Measurements from ENCODE around the gene FRMD4B. TPM values are rescaled to one million over a fixed set of nuclear protein-coding genes. Genes with fewer than 3 reads are reported as not detected.

The FRMD4B gene
- total RNA-seq, 1 donor from 2014 or later: 31.3 TPM

GRCh38 chr3:69388241-69388640, 2.4 kb upstream of the FRMD4B start:
- Histone ChIP-seq H3K27me3 (ENCODE audit: control insufficient read depth, insufficient read depth, low read length) (no peaks in the 10 kb centered on the region), H3K4me3 (ENCODE audit: low read depth, low read length) (no peak overlapping the region), H3K36me3 (ENCODE audit: control insufficient read depth, insufficient read depth, low read length) (no peaks in the 10 kb centered on the region)
- FAIRE-seq: no peak
- TF ChIP-seq CTCF (IDR thresholded peaks at IDR 0.05; ENCODE audit: insufficient read depth, low read length, severe bottlenecking): no peak
- no peak for DNase-seq (ENCODE audit: low read depth)

- Histone ChIP-seq H3K27me3 (ENCODE audit: control insufficient read depth, insufficient read depth, low read length) (no peaks in the 10 kb centered on the region), H3K4me3 (ENCODE audit: low read depth, low read length) (no peak overlapping the region), H3K36me3 (ENCODE audit: control insufficient read depth, insufficient read depth, low read length) (no peaks in the 10 kb centered on the region)
- DNase-seq (ENCODE audit: low read depth): peak; percentile 78
- FAIRE-seq: no peak
- no peak for TF ChIP-seq CTCF (IDR thresholded peaks at IDR 0.05; ENCODE audit: insufficient read depth, low read length, severe bottlenecking)
These were observed 883 bp upstream of the FRMD4B start for GRCh38 chr3:69386556-69387385.

- H3K27me3 ChIP-seq (ENCODE audit: control insufficient read depth, insufficient read depth, low read length): no peaks in the 10 kb centered on the region
- FAIRE-seq: no peak
- peak overlapping the region; percentile 52 for H3K4me3 ChIP-seq (ENCODE audit: low read depth, low read length)
- TF ChIP-seq CTCF (IDR thresholded peaks at IDR 0.05; ENCODE audit: insufficient read depth, low read length, severe bottlenecking): no peak
- DNase-seq (ENCODE audit: low read depth): no peak
- no peaks in the 10 kb centered on the region for H3K36me3 ChIP-seq (ENCODE audit: control insufficient read depth, insufficient read depth, low read length)
These were observed 665 bp downstream of the FRMD4B start for GRCh38 chr3:69385123-69385722.

- TF ChIP-seq CTCF (IDR thresholded peaks at IDR 0.05; ENCODE audit: insufficient read depth, low read length, severe bottlenecking): no peak
- Histone ChIP-seq H3K27me3 (ENCODE audit: control insufficient read depth, insufficient read depth, low read length) (no peaks in the 10 kb centered on the region), H3K4me3 (ENCODE audit: low read depth, low read length) (no peak overlapping the region), H3K36me3 (ENCODE audit: control insufficient read depth, insufficient read depth, low read length) (no peaks in the 10 kb centered on the region)
- DNase-seq (ENCODE audit: low read depth) (no peak), FAIRE-seq (no peak)
These were observed 1.6 kb downstream of the FRMD4B start for GRCh38 chr3:69384326-69384725.

DNA sequence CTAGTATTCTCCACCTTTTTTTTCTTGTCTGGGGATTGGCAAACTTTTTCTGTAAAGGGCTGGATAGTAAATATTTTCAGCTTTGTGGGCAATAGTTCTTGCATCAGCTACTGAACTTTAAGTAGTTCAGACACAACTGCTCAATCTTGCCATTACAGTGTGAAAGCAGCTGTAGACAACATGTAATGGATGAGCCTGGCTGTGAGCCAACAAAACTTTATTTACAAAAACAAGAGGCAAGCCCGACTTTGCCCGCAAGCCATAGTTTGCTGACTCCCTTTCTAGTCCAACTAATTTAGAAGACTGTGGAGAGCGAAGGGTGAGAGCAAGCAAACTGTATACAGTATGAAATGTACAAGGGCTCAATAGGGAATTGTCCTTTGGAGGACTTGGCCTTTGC, 6.2 kb downstream of the FRMD4B start:
- H3K27me3 ChIP-seq (ENCODE audit: control insufficient read depth, insufficient read depth, low read length): no peaks in the 10 kb centered on the region
- H3K36me3 ChIP-seq (ENCODE audit: control insufficient read depth, insufficient read depth, low read length): no peaks in the 10 kb centered on the region
- no peak for TF ChIP-seq CTCF (IDR thresholded peaks at IDR 0.05; ENCODE audit: insufficient read depth, low read length, severe bottlenecking)
- DNase-seq (ENCODE audit: low read depth) (peak; percentile 50), FAIRE-seq (no peak)
- H3K4me3 ChIP-seq (ENCODE audit: low read depth, low read length): no peak overlapping the region

Data from bronchial epithelial cell (primary cell).